ENCODE data around the gene SETD4. TPM values are rescaled to one million over a fixed set of nuclear protein-coding genes. Genes with fewer than 3 reads are reported as not detected.

The SETD4 gene
- total RNA-seq, 1 donor from 2014 or later, result 15.7 TPM

DNA sequence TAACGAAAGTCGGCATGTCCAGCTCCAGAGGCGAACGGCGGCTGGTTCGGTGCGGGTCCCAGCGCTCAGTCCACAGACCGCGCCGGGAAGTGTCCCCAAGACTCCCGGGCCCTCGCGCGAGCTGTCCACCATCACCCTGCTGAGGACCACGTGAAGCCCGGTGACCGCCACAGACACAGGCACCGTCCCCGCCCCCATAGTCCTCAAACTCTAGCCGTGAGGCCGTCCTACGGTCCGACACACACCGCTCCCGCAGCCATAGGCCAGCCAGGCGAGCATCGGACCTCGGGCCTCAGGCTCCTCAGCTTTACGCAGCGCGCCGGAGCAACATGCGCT lies 535 bp downstream of the SETD4 start:
- H3K4me1 Mint-ChIP-seq (ENCODE audit: unreplicated experiment), result peaks cover 3% of the 10 kb centered on the region
- H3K27ac Mint-ChIP-seq (ENCODE audit: unreplicated experiment), result peak overlapping the region; percentile 90
- peak; percentile 51 for DNase-seq (ENCODE audit: low spot score)
- peak overlapping the region; percentile 97 for H3K4me3 Mint-ChIP-seq (ENCODE audit: unreplicated experiment)
- H3K27me3 Mint-ChIP-seq (ENCODE audit: unreplicated experiment), result peaks cover 3% of the 10 kb centered on the region
- H3K9me3 Mint-ChIP-seq (ENCODE audit: unreplicated experiment), result no peaks in the 10 kb centered on the region
- peaks cover 18% of the 10 kb centered on the region for H3K36me3 Mint-ChIP-seq (ENCODE audit: low read depth, unreplicated experiment)
- TF ChIP-seq CTCF (IDR thresholded peaks at IDR 0.05; ENCODE audit: unreplicated experiment), result no peak

DNA sequence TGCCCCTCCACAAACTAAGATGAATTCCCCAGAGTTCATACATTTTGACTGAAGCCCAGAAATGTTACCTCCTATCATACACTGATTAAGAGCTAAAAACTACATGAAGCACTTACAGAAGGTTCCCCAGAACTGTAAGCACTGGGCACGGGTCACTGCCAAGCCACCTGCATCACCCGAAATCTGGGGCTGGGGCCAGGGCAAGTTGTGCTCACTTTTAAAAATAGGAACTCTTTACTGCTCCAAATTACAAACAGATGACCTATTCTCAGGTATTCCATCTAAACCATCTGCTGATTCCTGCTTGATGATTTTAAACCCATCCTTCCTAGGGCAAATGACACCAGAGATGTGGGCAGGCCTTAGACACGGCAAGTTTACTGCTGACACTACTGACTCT lies 4.8 kb downstream of the SETD4 start:
- Mint-ChIP-seq H3K27me3 (ENCODE audit: unreplicated experiment) (peaks cover 3% of the 10 kb centered on the region), H3K9me3 (ENCODE audit: unreplicated experiment) (no peaks in the 10 kb centered on the region), H3K36me3 (ENCODE audit: low read depth, unreplicated experiment) (peaks cover 31% of the 10 kb centered on the region), H3K4me1 (ENCODE audit: unreplicated experiment) (peaks cover 7% of the 10 kb centered on the region), H3K27ac (ENCODE audit: unreplicated experiment) (no peak overlapping the region), H3K4me3 (ENCODE audit: unreplicated experiment) (no peak overlapping the region)
- DNase-seq (ENCODE audit: low spot score), result no peak
- no peak for TF ChIP-seq CTCF (IDR thresholded peaks at IDR 0.05; ENCODE audit: unreplicated experiment)

DNA sequence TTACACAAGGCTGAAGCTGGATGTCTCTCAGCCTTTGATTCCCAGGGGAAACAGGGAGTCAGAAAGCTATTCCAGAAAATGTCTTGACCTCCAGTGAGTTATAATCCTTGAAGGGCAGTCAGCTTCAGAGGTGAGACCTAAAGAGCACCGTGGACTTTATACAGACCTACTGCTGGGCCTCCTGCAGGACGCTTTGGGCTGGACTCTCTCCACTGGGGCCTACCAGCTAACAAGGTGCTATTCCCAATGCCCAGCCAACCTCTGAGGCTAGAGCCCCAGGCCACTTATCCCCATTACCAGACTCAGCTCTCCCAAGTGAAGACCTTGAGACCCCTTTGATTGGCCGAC lies 6.6 kb downstream of the SETD4 start:
- H3K9me3 Mint-ChIP-seq (ENCODE audit: unreplicated experiment), result no peaks in the 10 kb centered on the region
- no peak overlapping the region for H3K27ac Mint-ChIP-seq (ENCODE audit: unreplicated experiment)
- TF ChIP-seq CTCF (IDR thresholded peaks at IDR 0.05; ENCODE audit: unreplicated experiment), result no peak
- H3K4me3 Mint-ChIP-seq (ENCODE audit: unreplicated experiment), result no peak overlapping the region
- no peak for DNase-seq (ENCODE audit: low spot score)
- no peaks in the 10 kb centered on the region for H3K27me3 Mint-ChIP-seq (ENCODE audit: unreplicated experiment)
- peaks cover 5% of the 10 kb centered on the region for H3K4me1 Mint-ChIP-seq (ENCODE audit: unreplicated experiment)
- H3K36me3 Mint-ChIP-seq (ENCODE audit: low read depth, unreplicated experiment), result peaks cover 42% of the 10 kb centered on the region

GRCh38 chr21:36052860-36053714 lies 7.2 kb downstream of the SETD4 start:
- H3K27ac Mint-ChIP-seq (ENCODE audit: unreplicated experiment), result no peak overlapping the region

More at GRCh38 chr21:36052860-36053714, 7.2 kb downstream of the SETD4 start:
- TF ChIP-seq CTCF (IDR thresholded peaks at IDR 0.05; ENCODE audit: unreplicated experiment), result no peak
- Mint-ChIP-seq H3K9me3 (ENCODE audit: unreplicated experiment) (no peaks in the 10 kb centered on the region), H3K27me3 (ENCODE audit: unreplicated experiment) (no peaks in the 10 kb centered on the region), H3K36me3 (ENCODE audit: low read depth, unreplicated experiment) (peaks cover 45% of the 10 kb centered on the region), H3K4me1 (ENCODE audit: unreplicated experiment) (peaks cover 4% of the 10 kb centered on the region), H3K4me3 (ENCODE audit: unreplicated experiment) (no peak overlapping the region)
- DNase-seq (ENCODE audit: low spot score), result no peak

Data from endothelial cell (in vitro differentiated cells).